Measurements from ENCODE around the gene NANOG. TPM values are rescaled to one million over a fixed set of nuclear protein-coding genes. Genes with fewer than 3 reads are reported as not detected.

Gene NANOG
- not detected in 5 replicates for total RNA-seq (2022; extraction: Qiagen RNA extraction; ENCODE audit: low read depth)

DNA sequence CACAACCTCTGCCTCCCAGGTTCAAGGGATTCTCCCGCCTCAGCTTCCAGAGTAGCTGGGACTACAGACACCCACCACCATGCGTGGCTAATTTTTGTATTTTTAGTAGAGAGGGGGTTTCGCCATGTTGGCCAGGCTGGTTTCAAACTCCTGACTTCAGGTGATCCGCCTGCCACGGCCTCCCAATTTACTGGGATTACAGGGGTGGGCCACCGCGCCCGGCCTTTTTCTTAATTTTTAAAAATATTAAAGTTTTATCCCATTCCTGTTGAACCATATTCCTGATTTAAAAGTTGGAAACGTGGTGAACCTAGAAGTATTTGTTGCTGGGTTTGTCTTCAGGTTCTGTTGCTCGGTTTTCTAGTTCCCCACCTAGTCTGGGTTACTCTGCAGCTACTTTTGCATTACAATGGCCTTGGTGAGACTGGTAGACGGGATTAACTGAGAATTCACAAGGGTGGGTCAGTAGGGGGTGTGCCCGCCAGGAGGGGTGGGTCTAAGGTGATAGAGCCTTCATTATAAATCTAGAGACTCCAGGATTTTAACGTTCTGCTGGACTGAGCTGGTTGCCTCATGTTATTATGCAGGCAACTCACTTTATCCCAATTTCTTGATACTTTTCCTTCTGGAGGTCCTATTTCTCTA is at the start of gene NANOG:
Gene NANOG, plus strand, starts transcription at position 519 of the 645 bp plus-strand sequence. CDS start 213 bp downstream, outside the sequence.

GRCh38 chr12:7747246-7747645 is 42.0 kb upstream of the NANOG start, which contains the start of gene CLEC4C:
Gene CLEC4C, minus strand, starts transcription at chr12:7747375. Its CDS starts 27 bp downstream, at chr12:7747348.

Other genes with a start within 250 kb of the NANOG start
- gene APOBEC1, start 123.5 kb upstream of the NANOG start, total RNA-seq (2022; extraction: Qiagen RNA extraction; ENCODE audit: low read depth), result not detected in 5 replicates
- not detected in 5 replicates for gene GDF3, start 93.6 kb upstream of the NANOG start, total RNA-seq (2022; extraction: Qiagen RNA extraction; ENCODE audit: low read depth)
- gene DPPA3, start 78.0 kb upstream of the NANOG start, total RNA-seq (2022; extraction: Qiagen RNA extraction; ENCODE audit: low read depth), result not detected in 5 replicates
- gene CLEC4C, start 42.0 kb upstream of the NANOG start, total RNA-seq (2022; extraction: Qiagen RNA extraction; ENCODE audit: low read depth), result not detected in 5 replicates
- not detected in 5 replicates for gene NANOGNB, start 24.2 kb upstream of the NANOG start, total RNA-seq (2022; extraction: Qiagen RNA extraction; ENCODE audit: low read depth)
- gene SLC2A14, start 83.5 kb downstream of the NANOG start, total RNA-seq (2022; extraction: Qiagen RNA extraction; ENCODE audit: low read depth), result 0.05 to 0.34 TPM in 2 of 5 replicates, not detected in the others
- gene SLC2A3, start 146.8 kb downstream of the NANOG start, total RNA-seq (2022; extraction: Qiagen RNA extraction; ENCODE audit: low read depth), result 3.2 to 6.0 TPM (median 5.7 TPM) in 5 replicates
- 8.3 to 11.4 TPM (median 10.5 TPM) in 5 replicates for gene FOXJ2, start 243.3 kb downstream of the NANOG start, total RNA-seq (2022; extraction: Qiagen RNA extraction; ENCODE audit: low read depth)